ENCODE measurements around the gene HEY2. TPM values are rescaled to one million over a fixed set of nuclear protein-coding genes. Genes with fewer than 3 reads are reported as not detected.

Gene HEY2
- total and polyA plus RNA-seq, 10 of the 15 experiments (the other 5 are each of a cell fraction or from before 2014, with no cell fraction given): 0.01 to 0.32 (median 0.08) TPM; not detected in 4

GRCh38 chr6:125722886-125723285 lies 26.5 kb upstream of the HEY2 start:
- no peak overlapping the region for H3K4me2 ChIP-seq (ENCODE audit: control insufficient read depth, insufficient read depth)
- no peaks in the 10 kb centered on the region for H4K20me1 ChIP-seq (ENCODE audit: control insufficient read depth, insufficient read depth)
- FAIRE-seq (no peak), DNase-seq (ENCODE audit: low read depth, low spot score) (no peak), ATAC-seq (no peak)
- no peak overlapping the region for H3K9ac ChIP-seq (ENCODE audit: control insufficient read depth, insufficient read depth, low read length)
- ChIA-PET POLR2A (no interaction called here), SMC1A (ENCODE audit: uncharacterized antibody, unreplicated experiment) (interaction anchor here (0.6 kb wide), 1 partner anchor 38 kb away, joined by 3 read pairs; no protein-coding TSS in a partner anchor), CTCF (interaction anchor here (1.0 kb wide), 1 partner anchor 30 kb away, joined by 3 read pairs; no protein-coding TSS in a partner anchor), RAD21 (ENCODE audit: unreplicated experiment) (no interaction called here)
- H3K27me3 ChIP-seq (replicated peaks in 1 of 2; ENCODE audit: control insufficient read depth in 2 of 2, insufficient read depth in 2 of 2, low read length in 1 of 2): peaks cover 0 to 4% of the 10 kb centered on the region in 2 experiments; a peak in 2 of 4 replicates
- in situ Hi-C loops (cut with MboI): no loop called here
- intact Hi-C loops (cut with micrococcal nuclease; ENCODE audit: unreplicated experiment): no loop called here
- H3K9me3 ChIP-seq (replicated peaks; ENCODE audit: control insufficient read depth, insufficient read depth, low read length): no peaks in the 10 kb centered on the region; the same call in 2 of the 3 replicates
- no peaks in the 10 kb centered on the region for H3K36me3 ChIP-seq (ENCODE audit: control insufficient read depth in 2 of 2, insufficient read depth in 2 of 2, low read length in 1 of 2)
- BruUV-seq (replicated peaks): no TSS peak
- no peak overlapping the region for H3K27ac ChIP-seq (ENCODE audit: control insufficient read depth, insufficient read depth)
- H2AFZ ChIP-seq (ENCODE audit: control insufficient read depth, low read depth, low read length): no peak overlapping the region
- H3K79me2 ChIP-seq (ENCODE audit: control insufficient read depth, insufficient read depth, low read length): no peaks in the 10 kb centered on the region
- peaks cover 5% of the 10 kb centered on the region for H3K4me1 ChIP-seq (ENCODE audit: control insufficient read depth, insufficient read depth, low read length)
- H3K4me3 ChIP-seq: no peak overlapping the region
- no peak for TF ChIP-seq TCF7 (IDR thresholded peaks at IDR 0.05; ENCODE audit: borderline replicate concordance)
- no peak for TF ChIP-seq POLR2AphosphoS5 (IDR thresholded peaks at IDR 0.05; ENCODE audit: low read length)
- no peak for TF ChIP-seq SRF (IDR thresholded peaks at IDR 0.05; ENCODE audit: low read depth in 2 of 2, low read length in 2 of 2)
- TF ChIP-seq SKIL (IDR thresholded peaks at IDR 0.05; ENCODE audit: low read depth, poor library complexity, severe bottlenecking): no peak
- TF ChIP-seq, protein P1, sequence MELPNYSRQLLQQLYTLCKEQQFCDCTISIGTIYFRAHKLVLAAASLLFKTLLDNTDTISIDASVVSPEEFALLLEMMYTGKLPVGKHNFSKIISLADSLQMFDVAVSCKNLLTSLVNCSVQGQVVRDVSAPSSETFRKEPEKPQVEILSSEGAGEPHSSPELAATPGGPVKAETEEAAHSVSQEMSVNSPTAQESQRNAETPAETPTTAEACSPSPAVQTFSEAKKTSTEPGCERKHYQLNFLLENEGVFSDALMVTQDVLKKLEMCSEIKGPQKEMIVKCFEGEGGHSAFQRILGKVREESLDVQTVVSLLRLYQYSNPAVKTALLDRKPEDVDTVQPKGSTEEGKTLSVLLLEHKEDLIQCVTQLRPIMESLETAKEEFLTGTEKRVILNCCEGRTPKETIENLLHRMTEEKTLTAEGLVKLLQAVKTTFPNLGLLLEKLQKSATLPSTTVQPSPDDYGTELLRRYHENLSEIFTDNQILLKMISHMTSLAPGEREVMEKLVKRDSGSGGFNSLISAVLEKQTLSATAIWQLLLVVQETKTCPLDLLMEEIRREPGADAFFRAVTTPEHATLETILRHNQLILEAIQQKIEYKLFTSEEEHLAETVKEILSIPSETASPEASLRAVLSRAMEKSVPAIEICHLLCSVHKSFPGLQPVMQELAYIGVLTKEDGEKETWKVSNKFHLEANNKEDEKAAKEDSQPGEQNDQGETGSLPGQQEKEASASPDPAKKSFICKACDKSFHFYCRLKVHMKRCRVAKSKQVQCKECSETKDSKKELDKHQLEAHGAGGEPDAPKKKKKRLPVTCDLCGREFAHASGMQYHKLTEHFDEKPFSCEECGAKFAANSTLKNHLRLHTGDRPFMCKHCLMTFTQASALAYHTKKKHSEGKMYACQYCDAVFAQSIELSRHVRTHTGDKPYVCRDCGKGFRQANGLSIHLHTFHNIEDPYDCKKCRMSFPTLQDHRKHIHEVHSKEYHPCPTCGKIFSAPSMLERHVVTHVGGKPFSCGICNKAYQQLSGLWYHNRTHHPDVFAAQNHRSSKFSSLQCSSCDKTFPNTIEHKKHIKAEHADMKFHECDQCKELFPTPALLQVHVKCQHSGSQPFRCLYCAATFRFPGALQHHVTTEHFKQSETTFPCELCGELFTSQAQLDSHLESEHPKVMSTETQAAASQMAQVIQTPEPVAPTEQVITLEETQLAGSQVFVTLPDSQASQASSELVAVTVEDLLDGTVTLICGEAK (IDR thresholded peaks at IDR 0.05; ENCODE audit: borderline replicate concordance): no peak
- TF ChIP-seq SMC3 (IDR thresholded peaks at IDR 0.05; ENCODE audit: borderline replicate concordance, low read length): no peak
- TF ChIP-seq BHLHE40 (IDR thresholded peaks at IDR 0.05; ENCODE audit: borderline replicate concordance in 1 of 2, low read depth in 2 of 2, low read length in 1 of 2): no peak
- TF ChIP-seq TCF12 (IDR thresholded peaks at IDR 0.05; ENCODE audit: low read depth, low read length): no peak
- TF ChIP-seq, protein P2, sequence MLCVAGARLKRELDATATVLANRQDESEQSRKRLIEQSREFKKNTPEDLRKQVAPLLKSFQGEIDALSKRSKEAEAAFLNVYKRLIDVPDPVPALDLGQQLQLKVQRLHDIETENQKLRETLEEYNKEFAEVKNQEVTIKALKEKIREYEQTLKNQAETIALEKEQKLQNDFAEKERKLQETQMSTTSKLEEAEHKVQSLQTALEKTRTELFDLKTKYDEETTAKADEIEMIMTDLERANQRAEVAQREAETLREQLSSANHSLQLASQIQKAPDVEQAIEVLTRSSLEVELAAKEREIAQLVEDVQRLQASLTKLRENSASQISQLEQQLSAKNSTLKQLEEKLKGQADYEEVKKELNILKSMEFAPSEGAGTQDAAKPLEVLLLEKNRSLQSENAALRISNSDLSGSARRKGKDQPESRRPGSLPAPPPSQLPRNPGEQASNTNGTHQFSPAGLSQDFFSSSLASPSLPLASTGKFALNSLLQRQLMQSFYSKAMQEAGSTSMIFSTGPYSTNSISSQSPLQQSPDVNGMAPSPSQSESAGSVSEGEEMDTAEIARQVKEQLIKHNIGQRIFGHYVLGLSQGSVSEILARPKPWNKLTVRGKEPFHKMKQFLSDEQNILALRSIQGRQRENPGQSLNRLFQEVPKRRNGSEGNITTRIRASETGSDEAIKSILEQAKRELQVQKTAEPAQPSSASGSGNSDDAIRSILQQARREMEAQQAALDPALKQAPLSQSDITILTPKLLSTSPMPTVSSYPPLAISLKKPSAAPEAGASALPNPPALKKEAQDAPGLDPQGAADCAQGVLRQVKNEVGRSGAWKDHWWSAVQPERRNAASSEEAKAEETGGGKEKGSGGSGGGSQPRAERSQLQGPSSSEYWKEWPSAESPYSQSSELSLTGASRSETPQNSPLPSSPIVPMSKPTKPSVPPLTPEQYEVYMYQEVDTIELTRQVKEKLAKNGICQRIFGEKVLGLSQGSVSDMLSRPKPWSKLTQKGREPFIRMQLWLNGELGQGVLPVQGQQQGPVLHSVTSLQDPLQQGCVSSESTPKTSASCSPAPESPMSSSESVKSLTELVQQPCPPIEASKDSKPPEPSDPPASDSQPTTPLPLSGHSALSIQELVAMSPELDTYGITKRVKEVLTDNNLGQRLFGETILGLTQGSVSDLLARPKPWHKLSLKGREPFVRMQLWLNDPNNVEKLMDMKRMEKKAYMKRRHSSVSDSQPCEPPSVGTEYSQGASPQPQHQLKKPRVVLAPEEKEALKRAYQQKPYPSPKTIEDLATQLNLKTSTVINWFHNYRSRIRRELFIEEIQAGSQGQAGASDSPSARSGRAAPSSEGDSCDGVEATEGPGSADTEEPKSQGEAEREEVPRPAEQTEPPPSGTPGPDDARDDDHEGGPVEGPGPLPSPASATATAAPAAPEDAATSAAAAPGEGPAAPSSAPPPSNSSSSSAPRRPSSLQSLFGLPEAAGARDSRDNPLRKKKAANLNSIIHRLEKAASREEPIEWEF (IDR thresholded peaks at IDR 0.05; ENCODE audit: insufficient replicate concordance, low read depth, low read length): no peak
- no peak for TF ChIP-seq EGR1 (IDR thresholded peaks at IDR 0.05; ENCODE audit: borderline replicate concordance in 1 of 2, low read depth in 2 of 2, low read length in 2 of 2)
